ENCODE results near the gene THRAP3.
"Not testable (repeated sequence)": the region's sequence is repeated elsewhere in the genome, so short reads cannot be mapped to it uniquely, and the experiment has no call there.

THRAP3 gene

DNA sequence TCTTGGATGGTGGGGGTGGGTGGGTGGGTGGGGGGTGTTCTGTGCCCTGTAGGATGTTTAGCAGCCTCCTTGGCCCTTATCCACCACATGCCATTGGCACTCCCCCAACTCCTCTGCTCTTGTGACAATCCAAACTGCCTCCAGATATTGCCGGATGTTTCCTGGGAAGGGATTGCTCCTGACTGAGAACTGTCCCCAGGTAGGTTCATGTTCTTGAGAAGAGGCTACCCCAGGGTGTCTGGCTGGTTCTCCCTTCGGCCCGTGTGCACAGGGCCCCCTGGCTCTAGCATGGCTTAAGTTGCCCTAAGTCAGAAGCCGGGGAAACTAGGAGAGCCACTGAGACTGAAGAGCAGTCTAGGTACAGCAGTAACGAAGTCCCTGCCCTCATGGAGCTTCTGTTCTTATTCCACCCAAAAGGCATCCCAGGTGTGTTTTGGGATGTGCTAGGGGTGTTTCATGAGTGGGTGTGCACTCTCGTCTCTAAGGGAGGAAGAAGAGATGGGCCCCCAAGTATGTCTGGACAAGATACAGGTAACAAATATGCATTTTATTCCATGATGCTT is 19.8 kb upstream of the THRAP3 start:
- no peak for DNase-seq (ENCODE audit: low read depth in 2 of 2)

DNA sequence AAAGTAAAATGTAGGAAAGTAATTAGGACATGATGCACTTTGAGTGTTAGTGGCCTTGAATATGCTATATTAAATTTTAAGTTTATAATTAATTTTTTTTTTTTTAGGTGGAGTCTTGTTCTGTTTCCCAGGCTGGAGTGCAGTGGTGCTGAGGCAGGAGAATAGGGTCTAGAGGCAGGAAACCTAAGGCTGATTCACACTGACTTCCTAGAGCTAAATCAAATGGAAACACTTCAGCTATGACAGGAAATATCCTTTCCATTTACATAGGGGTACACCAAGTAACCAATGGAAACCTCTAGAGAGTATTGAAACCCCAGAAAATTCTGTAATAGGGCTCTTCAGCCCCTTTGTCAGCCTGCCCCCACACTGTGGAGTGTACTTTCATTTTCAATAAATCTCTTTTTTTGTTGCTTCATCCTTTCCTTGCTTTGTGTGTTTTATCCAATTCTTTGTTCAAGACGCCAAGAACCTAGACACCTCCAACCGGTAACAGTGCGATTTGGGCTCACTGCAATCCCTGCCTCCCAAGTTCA is 17.9 kb upstream of the THRAP3 start:
- no peak for DNase-seq (ENCODE audit: low read depth in 2 of 2)

- no peak for DNase-seq (ENCODE audit: low read depth in 2 of 2)
Measured at GRCh38 chr1:36207339-36207738, 16.9 kb upstream of the THRAP3 start.

- DNase-seq (ENCODE audit: low read depth in 2 of 2): no peak
Measured at GRCh38 chr1:36208978-36209703, 15.1 kb upstream of the THRAP3 start.

DNA sequence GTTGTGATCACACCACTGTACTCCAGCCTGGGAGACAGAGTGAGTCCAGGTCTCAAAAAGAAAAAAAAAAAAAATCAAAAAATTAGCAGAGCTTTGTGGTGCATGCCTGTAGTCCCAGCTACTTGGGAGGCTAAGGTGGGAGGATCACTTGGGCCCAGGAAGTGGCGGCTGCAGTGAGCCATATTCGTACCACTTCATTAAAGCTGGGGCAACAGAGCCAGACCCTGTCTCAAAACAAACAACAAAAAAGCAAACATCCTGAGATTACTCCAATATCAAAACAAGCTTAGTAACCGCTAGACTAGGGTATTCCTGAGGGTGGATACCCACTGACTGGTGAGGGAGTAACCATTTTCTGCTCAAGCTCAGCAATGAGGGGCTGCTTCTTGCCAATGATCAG is 12.9 kb upstream of the THRAP3 start:
- DNase-seq (ENCODE audit: low read depth in 2 of 2): no peak

- no peak for DNase-seq (ENCODE audit: low read depth in 2 of 2)
Measured at GRCh38 chr1:36211841-36212240, 12.4 kb upstream of the THRAP3 start.

DNA sequence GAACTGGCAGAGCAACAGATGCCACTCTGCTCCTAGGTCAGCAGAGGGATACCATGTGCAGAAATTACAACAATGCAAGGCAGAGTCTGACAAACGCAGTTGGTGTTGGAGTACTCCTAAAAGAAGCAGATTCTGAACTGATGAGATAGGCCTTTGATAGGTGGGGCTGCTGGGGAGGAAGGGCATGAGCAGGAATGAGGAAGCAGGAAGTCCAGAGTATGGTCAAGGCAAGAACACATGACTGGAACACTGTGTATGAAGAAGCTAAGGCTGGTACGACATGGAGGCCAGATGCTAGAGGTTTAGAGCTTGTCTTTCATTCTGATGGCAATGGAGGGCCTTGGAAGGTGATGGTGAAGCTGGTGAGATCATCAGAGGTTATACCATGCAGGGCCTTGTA is 11.5 kb upstream of the THRAP3 start:
- DNase-seq (ENCODE audit: low read depth in 2 of 2): no peak

GRCh38 chr1:36217670-36218069 is 6.6 kb upstream of the THRAP3 start:
- no peak for DNase-seq (ENCODE audit: low read depth in 2 of 2)

GRCh38 chr1:36221901-36222300 is 2.3 kb upstream of the THRAP3 start:
- not testable (repeated sequence) for DNase-seq (ENCODE audit: low read depth in 2 of 2)

DNA sequence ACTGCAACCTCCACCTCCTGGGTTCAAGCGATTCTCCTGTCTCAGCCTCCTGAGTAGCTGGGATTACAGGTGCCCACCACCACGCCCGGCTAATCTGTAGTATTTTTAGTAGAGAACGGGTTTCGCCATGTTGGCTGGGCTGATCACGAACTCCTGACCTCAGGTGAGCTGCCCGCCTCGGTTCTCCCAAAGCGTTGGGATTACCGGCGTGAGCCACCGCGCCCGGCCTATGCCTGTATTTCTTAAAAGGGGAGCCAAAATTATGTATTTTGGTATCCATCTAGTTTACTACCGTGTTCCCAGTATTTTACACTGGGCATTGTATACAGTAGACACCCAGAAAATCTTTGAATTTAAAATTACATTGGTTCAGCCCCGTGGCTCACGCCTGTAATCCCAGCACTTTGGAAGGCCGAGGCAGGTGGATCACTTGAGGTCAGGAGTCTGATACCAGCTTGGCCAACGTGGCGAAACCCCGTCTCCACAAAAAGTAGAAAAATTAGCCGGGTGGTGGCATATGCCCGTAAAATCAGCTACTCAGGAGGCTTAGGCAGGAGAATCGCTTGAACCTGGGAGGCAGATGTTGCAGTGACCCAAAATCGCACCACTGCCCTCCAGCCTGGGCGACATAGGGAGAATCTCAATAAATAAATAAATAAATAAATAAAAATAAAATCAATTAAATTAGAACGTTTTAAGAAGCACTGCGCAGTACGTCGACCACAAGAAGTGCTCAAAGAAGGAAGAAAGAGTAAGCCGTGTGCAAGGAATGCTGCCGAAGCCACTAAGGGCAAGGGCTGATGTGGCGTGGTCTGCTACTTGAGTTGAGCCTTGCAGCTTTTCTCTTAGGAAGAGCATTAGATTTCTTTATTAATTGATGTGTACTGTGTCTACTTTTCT is 1.5 kb upstream of the THRAP3 start:
- DNase-seq (ENCODE audit: low read depth in 2 of 2): no peak

GRCh38 chr1:36223381-36223995 is 755 bp upstream of the THRAP3 start:
- DNase-seq (ENCODE audit: low read depth in 2 of 2): peak in 1 of 2 experiments; percentile 17

DNA sequence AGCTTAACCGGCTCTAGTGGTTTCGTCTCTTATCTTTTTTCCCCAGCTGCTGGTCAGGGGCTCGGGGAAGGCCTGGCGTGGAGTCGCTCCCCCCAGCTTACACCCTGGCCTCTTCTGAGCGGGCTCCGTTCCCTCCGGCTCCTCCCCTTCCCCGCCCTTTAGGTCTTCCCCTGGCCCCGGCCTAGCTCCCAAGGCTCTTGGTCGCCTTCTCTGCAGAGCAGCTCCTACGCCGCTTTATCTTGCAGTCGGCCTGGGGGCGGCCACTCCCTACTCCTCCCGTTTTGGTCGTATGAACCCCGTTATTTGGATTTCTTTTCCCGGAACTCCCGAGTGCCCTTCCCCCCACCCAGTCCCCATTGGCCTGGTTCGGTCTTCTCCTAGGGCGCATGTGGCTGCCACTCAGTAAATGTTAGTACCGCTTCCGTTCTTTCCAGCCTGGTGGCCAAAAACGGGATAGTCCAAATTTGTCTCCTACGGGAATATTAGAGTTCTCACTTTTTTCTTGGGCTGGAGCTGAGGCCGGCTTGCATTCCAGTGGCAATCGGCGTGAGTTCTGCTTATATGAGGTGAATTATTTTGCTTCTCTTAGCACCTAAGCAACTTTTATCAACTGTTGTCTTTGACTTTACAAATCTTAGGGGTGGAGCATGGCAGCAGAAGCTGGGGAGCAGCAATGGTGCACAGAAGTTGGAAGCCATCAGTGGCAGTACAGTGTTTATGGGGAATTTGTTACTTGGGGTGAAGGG is 467 bp downstream of the THRAP3 start:
- DNase-seq (ENCODE audit: low read depth in 2 of 2): peak; percentile 68 to 75

GRCh38 chr1:36225283-36225899 is 1.1 kb downstream of the THRAP3 start:
- no peak for DNase-seq (ENCODE audit: low read depth in 2 of 2)

DNA sequence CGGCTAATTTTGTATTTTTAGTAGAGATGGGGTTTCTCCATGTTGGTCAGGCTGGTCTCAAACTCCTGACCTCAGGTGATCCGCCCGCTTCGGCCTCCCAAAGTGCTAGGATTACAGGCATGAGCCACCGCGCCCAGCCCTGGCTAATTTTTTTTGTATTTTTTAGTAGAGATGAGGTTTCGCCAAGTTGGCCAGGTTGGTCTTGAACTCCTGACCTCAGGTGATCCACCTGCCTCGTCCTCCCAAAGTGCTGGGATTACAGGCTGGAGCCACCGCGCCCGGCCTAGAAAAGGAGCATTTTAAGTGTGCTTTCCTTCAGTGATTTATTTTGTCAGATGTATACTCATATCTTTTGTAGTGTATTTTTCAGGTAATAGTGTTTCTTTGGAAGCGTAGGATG is 6.0 kb downstream of the THRAP3 start:
- not testable (repeated sequence) for DNase-seq (ENCODE audit: low read depth in 2 of 2)

DNA sequence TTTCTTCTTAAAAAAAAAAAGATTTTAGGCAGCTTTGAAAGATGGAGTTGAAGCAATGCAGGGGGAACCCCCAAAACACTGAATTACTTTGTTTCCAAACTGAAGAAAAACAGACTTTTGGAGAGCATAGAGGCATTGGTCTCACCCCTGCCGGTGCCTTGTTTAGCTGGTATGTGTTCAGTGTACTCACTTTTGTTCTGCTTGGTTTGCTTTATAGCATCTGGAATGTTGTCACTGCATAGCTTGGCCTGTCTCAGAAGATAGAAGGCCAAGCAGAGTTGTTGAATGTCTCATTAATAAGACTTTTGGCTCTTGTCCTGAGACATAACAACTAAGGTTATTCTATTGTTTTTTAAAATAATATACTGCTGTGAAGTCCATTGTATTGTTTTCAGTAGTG is 6.9 kb downstream of the THRAP3 start:
- DNase-seq (ENCODE audit: low read depth in 2 of 2): no peak

DNA sequence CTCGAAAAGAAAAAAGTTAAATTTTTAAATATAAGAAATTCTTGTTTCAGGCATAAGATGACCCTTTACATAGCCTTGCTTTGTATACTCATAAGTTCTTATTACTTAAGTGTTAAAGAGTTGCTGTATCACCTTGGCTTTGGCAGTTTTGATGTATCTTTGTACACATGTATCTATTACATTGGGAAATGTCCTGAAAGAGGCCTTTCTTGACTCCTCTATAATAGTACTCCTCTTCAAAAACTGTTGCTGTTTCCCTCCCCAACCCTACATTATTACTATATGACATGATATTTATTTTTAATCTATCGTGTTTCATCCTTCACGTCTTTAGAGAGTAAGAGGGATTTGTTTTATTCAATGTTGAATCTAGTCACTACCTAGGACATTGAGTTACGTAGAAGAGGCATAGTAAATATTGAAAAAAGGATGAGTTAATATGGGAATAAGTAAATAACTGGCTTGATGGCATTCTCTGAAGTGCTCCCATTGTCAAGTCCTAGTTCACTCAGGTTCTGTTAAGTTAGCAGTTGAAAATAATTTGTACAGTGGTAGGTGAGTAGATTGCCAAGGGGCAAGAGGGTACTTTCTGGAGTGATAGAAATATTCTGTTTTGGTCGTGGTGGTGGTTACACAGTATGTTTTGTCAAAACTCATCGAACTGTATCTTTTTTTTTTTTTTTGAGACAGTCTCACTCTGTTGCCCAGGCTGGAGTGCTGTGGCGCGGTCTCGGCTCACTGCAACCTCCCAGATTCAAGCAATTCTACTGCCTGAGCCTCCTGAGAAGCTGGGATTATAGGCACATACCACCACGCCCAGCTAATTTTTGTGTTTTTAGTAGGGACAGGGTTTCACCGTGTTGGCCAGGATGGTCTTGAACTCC is 8.2 kb downstream of the THRAP3 start:
- no peak for DNase-seq (ENCODE audit: low read depth in 2 of 2)

DNA sequence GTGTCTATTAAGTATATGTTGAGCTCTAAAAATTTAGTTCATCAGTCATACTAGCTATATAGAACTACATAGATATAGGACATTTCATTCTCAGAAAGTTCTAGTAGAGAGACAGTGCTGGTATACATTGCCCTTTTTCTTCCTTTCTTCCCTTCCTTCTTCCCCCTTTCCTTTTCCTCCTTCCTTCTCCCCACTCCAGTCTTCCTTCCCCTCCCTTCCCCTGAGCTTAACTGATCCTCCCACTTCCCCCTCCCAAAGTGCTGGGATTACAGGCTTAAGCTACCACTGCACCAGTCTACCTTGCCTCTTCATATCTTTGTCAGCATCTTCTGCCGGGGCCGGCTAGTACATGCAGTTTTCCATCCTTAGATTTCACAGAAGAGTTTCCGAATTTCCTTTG is 12.1 kb downstream of the THRAP3 start:
- no peak for DNase-seq (ENCODE audit: low read depth in 2 of 2)

- DNase-seq (ENCODE audit: low read depth in 2 of 2): no peak
Measured at GRCh38 chr1:36238433-36238832, 14.2 kb downstream of the THRAP3 start.

DNA sequence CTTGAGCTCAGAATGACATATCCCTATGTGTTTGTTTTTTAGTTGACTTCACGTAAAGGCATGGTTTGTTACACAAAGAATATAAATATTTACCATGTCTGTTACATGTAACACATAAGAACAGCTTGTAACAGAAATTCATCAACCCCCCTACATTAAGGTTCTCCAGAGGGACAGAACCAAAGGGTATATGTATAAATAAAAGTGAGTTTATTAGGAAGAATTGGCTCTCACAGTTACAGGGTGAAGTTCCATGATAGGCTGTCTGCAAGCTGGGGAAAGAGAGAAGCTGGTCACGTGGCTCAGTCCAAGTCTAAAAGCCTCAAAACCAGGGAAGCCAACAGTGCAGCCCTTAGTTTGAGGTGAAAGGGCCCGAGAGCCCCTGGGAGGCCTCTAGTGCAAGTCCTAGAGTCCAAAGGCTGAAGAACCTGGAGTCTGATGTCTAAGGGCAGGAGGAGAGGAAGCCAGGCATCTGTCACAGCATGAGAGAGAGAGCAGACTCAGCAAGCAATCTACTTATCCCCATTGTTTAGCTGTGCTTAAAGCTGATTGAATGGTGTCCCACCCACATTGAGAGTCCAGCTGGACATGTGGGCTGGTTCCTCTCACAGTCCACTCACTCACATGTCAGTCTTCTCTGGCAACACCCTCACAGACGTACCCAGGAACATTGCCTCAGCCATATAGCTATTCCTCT is 15.8 kb downstream of the THRAP3 start:
- no peak for DNase-seq (ENCODE audit: low read depth in 2 of 2)
